ENCODE data around the gene HOXA4.

DNA sequence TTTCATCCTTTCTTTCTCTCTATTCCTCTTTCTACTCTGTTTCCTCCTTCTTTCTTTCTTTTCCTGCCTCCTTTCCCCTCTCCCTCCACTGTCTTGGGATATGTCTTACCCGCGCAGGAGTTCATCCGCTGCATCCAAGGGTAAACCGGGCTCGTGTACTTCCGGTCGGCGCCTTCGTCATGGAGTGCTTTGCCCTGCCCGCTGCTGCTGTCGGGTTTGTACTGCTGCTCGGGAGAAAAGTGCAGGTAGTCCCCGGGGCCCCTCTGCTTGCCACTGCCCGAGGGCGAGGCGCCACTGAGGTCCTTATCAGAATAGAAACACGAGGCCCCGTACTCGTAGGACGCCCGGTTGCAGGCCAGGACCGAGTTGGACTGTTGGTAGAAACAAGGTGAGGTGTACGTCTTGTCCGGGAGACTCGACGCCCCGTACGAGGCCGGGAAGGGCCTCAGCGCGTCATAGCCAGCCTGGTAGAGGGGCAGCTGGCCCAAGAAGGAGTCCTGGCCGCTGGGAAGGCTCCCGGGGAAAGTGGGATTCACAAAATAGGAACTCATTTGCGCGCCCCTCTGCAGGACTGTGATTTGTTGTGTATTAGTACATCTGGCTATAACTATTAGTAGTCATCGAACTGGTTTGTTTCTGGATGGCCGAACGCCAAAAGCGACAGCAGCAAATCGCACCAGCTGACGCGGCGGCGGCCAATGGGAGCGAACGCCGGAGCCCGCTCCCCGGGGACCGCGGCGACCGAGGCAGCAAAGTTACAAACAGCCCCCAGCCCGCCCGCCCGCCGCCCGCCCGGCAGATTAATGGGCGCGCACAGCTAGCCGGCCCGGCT lies 16.9 kb upstream of the HOXA4 start, which contains the start of gene HOXA6:
- TF ChIP-seq, protein P1, sequence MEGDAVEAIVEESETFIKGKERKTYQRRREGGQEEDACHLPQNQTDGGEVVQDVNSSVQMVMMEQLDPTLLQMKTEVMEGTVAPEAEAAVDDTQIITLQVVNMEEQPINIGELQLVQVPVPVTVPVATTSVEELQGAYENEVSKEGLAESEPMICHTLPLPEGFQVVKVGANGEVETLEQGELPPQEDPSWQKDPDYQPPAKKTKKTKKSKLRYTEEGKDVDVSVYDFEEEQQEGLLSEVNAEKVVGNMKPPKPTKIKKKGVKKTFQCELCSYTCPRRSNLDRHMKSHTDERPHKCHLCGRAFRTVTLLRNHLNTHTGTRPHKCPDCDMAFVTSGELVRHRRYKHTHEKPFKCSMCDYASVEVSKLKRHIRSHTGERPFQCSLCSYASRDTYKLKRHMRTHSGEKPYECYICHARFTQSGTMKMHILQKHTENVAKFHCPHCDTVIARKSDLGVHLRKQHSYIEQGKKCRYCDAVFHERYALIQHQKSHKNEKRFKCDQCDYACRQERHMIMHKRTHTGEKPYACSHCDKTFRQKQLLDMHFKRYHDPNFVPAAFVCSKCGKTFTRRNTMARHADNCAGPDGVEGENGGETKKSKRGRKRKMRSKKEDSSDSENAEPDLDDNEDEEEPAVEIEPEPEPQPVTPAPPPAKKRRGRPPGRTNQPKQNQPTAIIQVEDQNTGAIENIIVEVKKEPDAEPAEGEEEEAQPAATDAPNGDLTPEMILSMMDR (IDR thresholded peaks at IDR 0.05): no peak
- TF ChIP-seq POLR2A (IDR thresholded peaks at IDR 0.05): no peak
